ENCODE data around the gene LETM1.

DNA sequence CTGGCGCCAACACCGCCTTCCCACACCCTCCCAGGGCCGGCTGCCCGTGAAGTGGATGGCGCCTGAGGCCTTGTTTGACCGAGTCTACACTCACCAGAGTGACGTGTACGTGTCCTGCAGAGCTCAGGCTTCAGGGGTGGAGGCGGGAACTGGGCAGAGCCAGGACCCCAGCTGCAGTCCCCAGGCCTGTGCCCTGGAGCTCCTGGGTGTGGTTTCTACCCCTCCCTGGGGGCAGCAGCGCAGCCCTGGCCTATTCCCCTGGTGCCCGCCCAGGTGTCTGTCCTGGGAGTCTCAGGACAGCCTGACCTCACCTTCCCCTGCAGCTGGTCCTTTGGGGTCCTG is 49.8 kb downstream of the LETM1 start:
- TF ChIP-seq CTCF (conservative IDR thresholded peaks at IDR 0.05; ENCODE audit: low read length) (no peak), EZH2phosphoT487 (IDR thresholded peaks at IDR 0.05; ENCODE audit: borderline replicate concordance, low read depth, low read length) (no peak)

Data from OCI-LY7 (cell line).